HepG2 (cell line): ENCODE data around the gene MS4A15. TPM values are rescaled to one million over a fixed set of nuclear protein-coding genes. Genes with fewer than 3 reads are reported as not detected.

Experiments used
- ATAC-seq: fragments of 200-7000 bp; cut with Tn5 transposase; 3 replicates; pipeline ENCODE4 v1.9.1; 2020; ENCODE audit warnings: mild to moderate bottlenecking, moderate library complexity
- BruUV-seq: library from RNA; stranded (reverse); fragments of 400-500 nt; replicated peaks from 2 replicates; lab custom pipeline; 2021; lab: Mats Ljungman, UMichigan
- CTCF ChIA-PET: fragments of 300-600 bp; formaldehyde crosslinking; extraction: SDS; loops from one replicate; lab custom pipeline; 2021; ENCODE audit warnings: low total read pairs, inconsistent platforms, low intra/inter-chr PET ratio; lab: Yijun Ruan, JAX
- POLR2A ChIA-PET: fragments of 350-600 bp; sonication (Branson Sonifier 250); formaldehyde crosslinking; loops from one replicate; lab custom pipeline; 2020; ENCODE audit warnings: antibody characterized with exemption, inconsistent platforms; lab: Yijun Ruan, JAX
- DNase-seq: peaks from one replicate; pipeline ENCODE4 v3.0.0-alpha.2; 2015; ENCODE audit warnings: low spot score
- FAIRE-seq: peaks from 3 replicates; lab custom pipeline; 2011; peaks lifted over from hg19 to GRCh38; lab: Jason Lieb, UNC
- H2AFZ ChIP-seq: one replicate; pipeline ENCODE4 v1.6.1; 2011; ENCODE audit warnings: low read length, inconsistent platforms
- H3K27ac ChIP-seq: fragments of 300-600 bp; 3 replicates; pipeline ENCODE4 v1.8.0; 2011; ENCODE audit warnings: mixed run types, mild to moderate bottlenecking, mixed read lengths, low read length, inconsistent platforms; ENCODE audit not compliant: insufficient read depth; ENCODE audit errors: extremely low read length
- H3K27me3 ChIP-seq, 2 experiments: fragments of 200-600 bp in 1 of 2; 2 replicates in 1 of 2; 3 replicates in 1 of 2; pipeline versions ENCODE4 v1.6.0 to v1.8.0; 2011; ENCODE audit warnings: low read length in 2 of 2, mild to moderate bottlenecking in 2 of 2, moderate library complexity in 2 of 2, inconsistent platforms in 1 of 2; ENCODE audit not compliant: insufficient read depth in 2 of 2, control insufficient read depth in 1 of 2
- H3K36me3 ChIP-seq, 2 experiments: fragments of 200-600 bp in 1 of 2; replicated peaks in 1 of 2; 2 replicates in 1 of 2; 3 replicates in 1 of 2; pipeline versions ENCODE4 v1.5.1 to v1.8.0; 2011; ENCODE audit warnings: low read length in 2 of 2, inconsistent platforms in 1 of 2; ENCODE audit not compliant: insufficient read depth in 2 of 2, control insufficient read depth in 1 of 2
- H3K4me1 ChIP-seq: 2 replicates; pipeline ENCODE4 v1.5.1; 2012; ENCODE audit warnings: low read length, inconsistent platforms; ENCODE audit not compliant: insufficient read depth
- H3K4me2 ChIP-seq: 2 replicates; pipeline ENCODE4 v1.6.0; 2011; ENCODE audit warnings: low read depth, low read length, inconsistent platforms
- H3K4me3 ChIP-seq, 3 experiments: fragments of 200-600 bp in 1 of 3; sonication (generic), shearing (Covaris generic) in 1 of 3; replicated peaks in 1 of 3; 2 replicates each; pipeline ENCODE4 v1.5.1; 2011 to 2016; ENCODE audit warnings: low read length in 3 of 3, inconsistent platforms in 2 of 3, low read depth in 2 of 3, mild to moderate bottlenecking in 2 of 3, control low read depth in 1 of 3, mixed read lengths in 1 of 3; ENCODE audit not compliant: insufficient read depth in 1 of 3
- H3K79me2 ChIP-seq: one replicate; pipeline ENCODE4 v1.6.1; 2011; ENCODE audit warnings: low read length, inconsistent platforms; ENCODE audit not compliant: insufficient read depth
- H3K9ac ChIP-seq: 2 replicates; pipeline ENCODE4 v1.6.0; 2011; ENCODE audit warnings: mild to moderate bottlenecking, low read depth, low read length, inconsistent platforms; ENCODE audit not compliant: insufficient read depth
- H3K9me3 ChIP-seq: 2 replicates; pipeline ENCODE4 v1.5.1; 2012; ENCODE audit warnings: mild to moderate bottlenecking, low read length
- H4K20me1 ChIP-seq: 2 replicates; pipeline ENCODE4 v1.6.0; 2011; ENCODE audit warnings: inconsistent platforms, mild to moderate bottlenecking, low read length, moderate library complexity; ENCODE audit not compliant: insufficient read depth
- BRCA1 ChIP-seq: sonication (generic); formaldehyde crosslinking; IDR thresholded peaks from 2 replicates; pipeline ENCODE4 v1.4.0; 2020; ENCODE audit warnings: missing genetic modification reagents
- CCDC6 ChIP-seq: sonication (generic); formaldehyde crosslinking; IDR thresholded peaks from 2 replicates; pipeline ENCODE4 v1.8.1; 2022; ENCODE audit warnings: mild to moderate bottlenecking, missing genetic modification reagents, moderate library complexity
- CHCHD3 ChIP-seq: sonication (generic); formaldehyde crosslinking; IDR thresholded peaks from 2 replicates; pipeline ENCODE4 v1.8.0; 2022; ENCODE audit warnings: mild to moderate bottlenecking, missing genetic modification reagents, moderate library complexity
- KAT7 ChIP-seq: IDR thresholded peaks from 2 replicates; pipeline ENCODE4 v1.6.1; 2018; ENCODE audit warnings: borderline replicate concordance, missing compliant biosample characterization
- KDM1A ChIP-seq: IDR thresholded peaks from 2 replicates; pipeline ENCODE4 v1.6.1; 2016; ENCODE audit warnings: missing compliant biosample characterization
- KLF13 ChIP-seq: sonication (generic); formaldehyde crosslinking; IDR thresholded peaks from 2 replicates; pipeline ENCODE4 v1.4.0; 2020; ENCODE audit warnings: mild to moderate bottlenecking, missing genetic modification reagents
- MYC ChIP-seq: sonication (generic); formaldehyde crosslinking; IDR thresholded peaks from 2 replicates; pipeline ENCODE4 v1.9.0; 2021; ENCODE audit warnings: missing genetic modification reagents, borderline replicate concordance
- NRL ChIP-seq: sonication (generic); formaldehyde crosslinking; IDR thresholded peaks from 2 replicates; pipeline ENCODE4 v1.5.0; 2020; ENCODE audit warnings: missing genetic modification reagents, mild to moderate bottlenecking, moderate library complexity, borderline replicate concordance
- SMAD1 ChIP-seq: sonication (generic); formaldehyde crosslinking; IDR thresholded peaks from 2 replicates; pipeline ENCODE4 v1.4.0; 2020; ENCODE audit warnings: missing genetic modification reagents, low read depth, mild to moderate bottlenecking, borderline replicate concordance
- SOX13 ChIP-seq, 3 experiments: fragments of 450-650 bp in 1 of 3; sonication (generic) in 1 of 3; formaldehyde crosslinking in 1 of 3; IDR thresholded peaks in 2 of 3; conservative IDR thresholded peaks in 1 of 3; 2 replicates each; pipeline versions ENCODE4 v1.5.0 to v1.6.1; 2016 to 2020; ENCODE audit warnings: antibody characterized with exemption in 1 of 3, mild to moderate bottlenecking in 1 of 3, missing compliant biosample characterization in 1 of 3, missing genetic modification reagents in 1 of 3, moderate library complexity in 1 of 3
- SOX5 ChIP-seq: IDR thresholded peaks from 2 replicates; pipeline ENCODE4 v1.6.1; 2016; ENCODE audit warnings: borderline replicate concordance
- TAF1 ChIP-seq: sonication (generic); formaldehyde crosslinking; IDR thresholded peaks from 2 replicates; pipeline ENCODE4 v1.4.0; 2020; ENCODE audit warnings: missing genetic modification reagents
- YEATS2 ChIP-seq: sonication (generic); formaldehyde crosslinking; IDR thresholded peaks from 2 replicates; pipeline ENCODE4 v1.4.0; 2020; ENCODE audit warnings: missing genetic modification reagents, borderline replicate concordance
- ZBTB25 ChIP-seq: IDR thresholded peaks from 2 replicates; pipeline ENCODE4 v1.6.1; 2018; ENCODE audit warnings: missing genetic modification reagents
- ZBTB43 ChIP-seq: sonication (generic); formaldehyde crosslinking; conservative IDR thresholded peaks from 2 replicates; pipeline ENCODE4 v1.4.0; 2020; ENCODE audit warnings: missing genetic modification reagents
- ZFP62 ChIP-seq: sonication (generic); formaldehyde crosslinking; IDR thresholded peaks from 2 replicates; pipeline ENCODE4 v1.4.0; 2020; ENCODE audit warnings: missing genetic modification reagents
- ZHX1 ChIP-seq: sonication (generic); formaldehyde crosslinking; IDR thresholded peaks from 2 replicates; pipeline ENCODE4 v1.8.1; 2022; ENCODE audit warnings: low read depth, mild to moderate bottlenecking, missing genetic modification reagents
- ZNF234 ChIP-seq: sonication (generic); formaldehyde crosslinking; conservative IDR thresholded peaks from 2 replicates; pipeline ENCODE4 v1.5.1; 2020; ENCODE audit warnings: mild to moderate bottlenecking, missing genetic modification reagents
- ZNF556 ChIP-seq: sonication (generic); formaldehyde crosslinking; IDR thresholded peaks from 2 replicates; pipeline ENCODE4 v1.4.0; 2020; ENCODE audit warnings: mild to moderate bottlenecking, missing genetic modification reagents, borderline replicate concordance
- ZNF616 ChIP-seq: sonication (generic); formaldehyde crosslinking; IDR thresholded peaks from 2 replicates; pipeline ENCODE4 v1.5.0; 2020; ENCODE audit warnings: low read depth, mild to moderate bottlenecking, missing genetic modification reagents
- ZNF737 ChIP-seq: sonication (generic); formaldehyde crosslinking; IDR thresholded peaks from 2 replicates; pipeline ENCODE4 v1.5.0; 2020; ENCODE audit warnings: missing genetic modification reagents, mild to moderate bottlenecking, borderline replicate concordance
- WGBS: methylation state at CpG from one replicate; pipeline ENCODE4 v1.1.6; 2017; ENCODE audit warnings: low lambda C conversion rate; 5-methylcytosine and 5-hydroxymethylcytosine counted together
- in situ Hi-C: cut with HindIII; loops from 2 replicates; pipeline ENCODE4 v1.10.0; 2017; ENCODE audit warnings: low pct_unique_long_range_greater_than_20kb; ENCODE audit not compliant: extremely low pct_ligation_motif_present
- intact Hi-C: fragments of 100-400 bp; cut with micrococcal nuclease; formaldehyde crosslinking; loops from one replicate; pipeline ENCODE4 v1.10.0; 2022; ENCODE audit not compliant: unreplicated experiment
- polyA plus RNA-seq, 8 experiments: library from polyadenylated mRNA; depleted of rRNA in 3 of 8; stranded (reverse) in 7 of 8; unstranded in 1 of 8; fragments of >200 nt; fragmentation: Illumina TruSeq in 4 of 8; extraction: Trizol in 4 of 8; gene quantifications; 2 replicates each; pipeline versions ENCODE4 v1.2.1 to v1.2.3, GENCODE V29; 2011 to 2016; ENCODE audit warnings: low read depth in 4 of 8, missing spikeins in 1 of 8, mixed read lengths in 1 of 8; ENCODE audit not compliant: insufficient read depth in 1 of 8
- total RNA-seq, 5 experiments: library from RNA; depleted of rRNA; stranded (reverse); fragments of >200 nt; fragmentation: Illumina TruSeq; extraction: Trizol; gene quantifications; 2 replicates each; pipeline ENCODE4 v1.2.3, GENCODE V29; 2016; ENCODE audit warnings: low read depth in 1 of 5

The MS4A15 gene
- total and polyA plus RNA-seq, 2 of the 13 experiments (the other 11 are each of a cell fraction or from before 2014, with no cell fraction given) = not detected

GRCh38 chr11:60769811-60770210 lies 13.1 kb downstream of the MS4A15 start:
- POLR2A ChIA-PET = no interaction called here
- intact Hi-C loops = no loop called here

GRCh38 chr11:60771146-60771545 lies 14.5 kb downstream of the MS4A15 start:
- 7% methylated on average over 2 of the region's 4 CpGs for WGBS
- CTCF ChIA-PET = no interaction called here
- BruUV-seq = no TSS peak
- Histone ChIP-seq H3K36me3 (no peaks in the 10 kb centered on the region), H3K4me2 (no peak overlapping the region), H3K4me1 (no peaks in the 10 kb centered on the region), H4K20me1 (no peaks in the 10 kb centered on the region), H3K4me3 (no peak overlapping the region), H3K27me3 (peaks cover 0 to 33% of the 10 kb centered on the region in 2 experiments; a peak in 2 of 5 replicates), H3K27ac (no peak overlapping the region), H3K9me3 (no peaks in the 10 kb centered on the region), H2AFZ (no peak overlapping the region), H3K79me2 (no peaks in the 10 kb centered on the region), H3K9ac (no peak overlapping the region)
- FAIRE-seq (no peak), DNase-seq (no peak), ATAC-seq (no peak)
- POLR2A ChIA-PET = no interaction called here
- intact Hi-C loops (no loop called here), in situ Hi-C loops (no loop called here)
- TF ChIP-seq MYC (no peak), KLF13 (CRISPR knock-in tag) (no peak), ZBTB43 (CRISPR knock-in tag) (no peak), ZHX1 (CRISPR knock-in tag) (no peak), SOX5 (CRISPR knock-in tag) (no peak), KDM1A (CRISPR knock-in tag) (no peak), ZNF616 (CRISPR knock-in tag) (no peak)

More at GRCh38 chr11:60769811-60770210, 13.1 kb downstream of the MS4A15 start:
- CTCF ChIA-PET = no interaction called here
- WGBS = 66% methylated on average over 7 of the region's 11 CpGs
- in situ Hi-C loops = no loop called here
- no peak overlapping the region for H3K27ac ChIP-seq
- FAIRE-seq = no peak
- no peaks in the 10 kb centered on the region for H3K4me1 ChIP-seq
- DNase-seq = no peak
- no peak overlapping the region for H3K4me2 ChIP-seq
- no peaks in the 10 kb centered on the region for H3K36me3 ChIP-seq
- no peaks in the 10 kb centered on the region for H3K79me2 ChIP-seq
- TF ChIP-seq BRCA1 (CRISPR knock-in tag) (no peak), CCDC6 (CRISPR knock-in tag) (no peak), ZNF234 (CRISPR knock-in tag) (no peak), ZNF556 (CRISPR knock-in tag) (no peak), ZFP62 (no peak), CHCHD3 (CRISPR knock-in tag) (no peak), SMAD1 (no peak), NRL (no peak), KAT7 (CRISPR knock-in tag) (no peak), SOX13 (IDR thresholded peaks at IDR 0.05) (no peak), SOX13 (CRISPR knock-in tag; conservative IDR thresholded peaks at IDR 0.05 in 1 of 2, IDR thresholded peaks at IDR 0.05 in 1 of 2) (no peak), TAF1 (no peak), ZNF737 (no peak), YEATS2 (CRISPR knock-in tag) (no peak), ZBTB25 (CRISPR knock-in tag) (no peak)
- no peaks in the 10 kb centered on the region for H4K20me1 ChIP-seq
- ATAC-seq = no peak
- H3K4me3 ChIP-seq = no peak overlapping the region
- H2AFZ ChIP-seq = no peak overlapping the region
- H3K9ac ChIP-seq = no peak overlapping the region
- H3K9me3 ChIP-seq = no peaks in the 10 kb centered on the region
- no TSS peak for BruUV-seq
- H3K27me3 ChIP-seq = peaks cover 0 to 39% of the 10 kb centered on the region in 2 experiments; a peak in 2 of 5 replicates
